Tracheal epithelial cell (primary cell): ENCODE measurements around the gene TRH. TPM values are rescaled to one million over a fixed set of nuclear protein-coding genes. Genes with fewer than 3 reads are reported as not detected.

Experiments
- total RNA-seq: library from RNA; depleted of rRNA; stranded (reverse); fragments of >200 nt; gene quantifications from 2 replicates; pipeline ENCODE4 v1.2.1, GENCODE V29; 2014

TRH gene
- total RNA-seq = not detected in 2 replicates

DNA sequence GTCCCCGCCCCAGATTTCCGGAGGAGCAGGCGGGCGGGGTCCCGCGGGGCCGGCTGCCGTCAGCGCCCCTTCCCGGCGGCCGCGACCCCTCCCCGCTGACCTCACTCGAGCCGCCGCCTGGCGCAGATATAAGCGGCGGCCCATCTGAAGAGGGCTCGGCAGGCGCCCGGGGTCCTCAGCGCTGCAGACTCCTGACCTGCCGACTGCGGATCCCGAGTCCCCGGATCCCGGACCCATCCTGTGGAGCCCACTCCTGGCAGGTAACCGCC lies at the start of gene TRH:
Gene TRH, plus strand, starts transcription at position 157 of the 269 bp plus-strand sequence. CDS start 1,097 bp downstream, outside the sequence.

Other genes with a start within 250 kb of the TRH start
- gene TMCC1, start 81.0 kb upstream of the TRH start, total RNA-seq = 14.7 and 16.9 TPM in 2 replicates
- gene ALG1L2, start 107.1 kb downstream of the TRH start, total RNA-seq = not detected in 2 replicates